Activated B cell treated with CpG ODN at 0.5 μM for 24 hours (primary cell): ENCODE measurements around the gene MALRD1. TPM values are rescaled to one million over a fixed set of nuclear protein-coding genes. Genes with fewer than 3 reads are reported as not detected.

ENCODE experiments used
- ATAC-seq: fragments of 200-7000 bp; cut with Tn5 transposase; one replicate; pipeline ENCODE4 v1.10.0; 2021; ENCODE audit warnings: low read depth, mild to moderate bottlenecking, moderate library complexity
- CTCF ChIA-PET: fragments of 350-600 bp; sonication (Branson Sonifier 250); formaldehyde crosslinking; loops from one replicate; lab custom pipeline; 2021; ENCODE audit warnings: antibody characterized with exemption; lab: Charles Lee
- POLR2A ChIA-PET: fragments of 350-600 bp; sonication (Branson Sonifier 250); formaldehyde crosslinking; loops from one replicate; lab custom pipeline; 2021; ENCODE audit warnings: antibody characterized with exemption; lab: Charles Lee
- DNase-seq: peaks from one replicate; pipeline ENCODE4 v3.0.0; 2022
- H3K27ac Mint-ChIP-seq: one replicate; pipeline ENCODE4 v1.8.0; 2020; ENCODE audit warnings: mixed read lengths
- H3K27me3 Mint-ChIP-seq: one replicate; pipeline ENCODE4 v1.8.0; 2021; ENCODE audit warnings: mixed read lengths
- H3K36me3 Mint-ChIP-seq: one replicate; pipeline ENCODE4 v1.8.0; 2021; ENCODE audit warnings: low read depth, mixed read lengths
- H3K4me1 Mint-ChIP-seq: one replicate; pipeline ENCODE4 v1.8.0; 2021; ENCODE audit warnings: mixed read lengths
- H3K4me3 Mint-ChIP-seq: one replicate; pipeline ENCODE4 v1.8.0; 2020; ENCODE audit warnings: mild to moderate bottlenecking, mixed read lengths
- H3K9me3 Mint-ChIP-seq: one replicate; pipeline ENCODE4 v1.8.0; 2020; ENCODE audit warnings: mixed read lengths
- intact Hi-C: fragments of 100-400 bp; cut with micrococcal nuclease; formaldehyde crosslinking; loops from one replicate; pipeline ENCODE4 v1.15.1; 2024
- total RNA-seq: library from RNA; stranded (reverse); gene quantifications from 2 replicates; pipeline ENCODE4 v1.2.3, GENCODE V29; 2022
- TF ChIP-seq, protein P1 (sequence below): fragments of 200-600 bp; IDR thresholded peaks from one replicate; pipeline ENCODE4 v1.8.0; 2022; ENCODE audit warnings: antibody characterized with exemption, mild to moderate bottlenecking

MALRD1 gene
- total RNA-seq, 1 donor from 2014 or later, result not detected

DNA sequence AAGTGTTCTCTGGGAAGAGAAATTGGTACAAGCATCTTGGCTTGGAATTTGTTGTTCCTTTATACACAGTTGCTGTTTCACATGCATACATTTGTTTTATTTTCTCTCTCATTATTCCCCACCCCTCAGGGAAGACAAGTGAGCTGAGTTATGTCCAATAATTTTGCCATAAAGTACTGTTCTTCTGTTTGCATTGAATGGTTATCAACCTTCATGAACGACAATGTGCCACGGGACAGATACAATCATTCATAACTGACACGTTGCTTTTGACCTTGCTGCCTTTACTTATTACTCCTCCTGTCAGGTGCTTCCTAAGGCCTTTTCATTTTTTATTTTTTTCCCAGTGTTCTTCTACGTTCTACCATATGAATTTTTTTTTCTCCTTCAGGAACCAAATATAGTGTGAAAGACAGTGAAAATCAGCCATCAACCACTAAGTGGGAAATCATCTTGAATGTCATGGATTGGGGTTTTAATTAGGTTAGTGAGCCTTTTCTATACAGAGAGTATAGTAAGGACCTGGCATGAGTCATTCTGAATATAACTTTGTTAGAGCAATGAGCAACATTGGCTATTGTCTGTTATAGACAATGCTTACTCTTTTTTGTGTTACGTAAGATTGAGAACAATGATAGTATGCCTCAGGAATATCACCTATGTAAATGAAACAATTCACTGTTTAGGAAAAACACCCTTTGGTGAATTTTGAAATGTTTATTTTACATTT is 383.2 kb downstream of the MALRD1 start:
- Mint-ChIP-seq H3K27ac (no peak overlapping the region), H3K4me3 (no peak overlapping the region), H3K9me3 (peaks cover 4% of the 10 kb centered on the region), H3K36me3 (no peaks in the 10 kb centered on the region), H3K4me1 (no peaks in the 10 kb centered on the region), H3K27me3 (no peaks in the 10 kb centered on the region)
- DNase-seq (no peak), ATAC-seq (no peak)
- POLR2A ChIA-PET, result no interaction called here
- TF ChIP-seq, protein P1, sequence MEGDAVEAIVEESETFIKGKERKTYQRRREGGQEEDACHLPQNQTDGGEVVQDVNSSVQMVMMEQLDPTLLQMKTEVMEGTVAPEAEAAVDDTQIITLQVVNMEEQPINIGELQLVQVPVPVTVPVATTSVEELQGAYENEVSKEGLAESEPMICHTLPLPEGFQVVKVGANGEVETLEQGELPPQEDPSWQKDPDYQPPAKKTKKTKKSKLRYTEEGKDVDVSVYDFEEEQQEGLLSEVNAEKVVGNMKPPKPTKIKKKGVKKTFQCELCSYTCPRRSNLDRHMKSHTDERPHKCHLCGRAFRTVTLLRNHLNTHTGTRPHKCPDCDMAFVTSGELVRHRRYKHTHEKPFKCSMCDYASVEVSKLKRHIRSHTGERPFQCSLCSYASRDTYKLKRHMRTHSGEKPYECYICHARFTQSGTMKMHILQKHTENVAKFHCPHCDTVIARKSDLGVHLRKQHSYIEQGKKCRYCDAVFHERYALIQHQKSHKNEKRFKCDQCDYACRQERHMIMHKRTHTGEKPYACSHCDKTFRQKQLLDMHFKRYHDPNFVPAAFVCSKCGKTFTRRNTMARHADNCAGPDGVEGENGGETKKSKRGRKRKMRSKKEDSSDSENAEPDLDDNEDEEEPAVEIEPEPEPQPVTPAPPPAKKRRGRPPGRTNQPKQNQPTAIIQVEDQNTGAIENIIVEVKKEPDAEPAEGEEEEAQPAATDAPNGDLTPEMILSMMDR, result no peak
- intact Hi-C loops, result no loop called here
- CTCF ChIA-PET, result no interaction called here

DNA sequence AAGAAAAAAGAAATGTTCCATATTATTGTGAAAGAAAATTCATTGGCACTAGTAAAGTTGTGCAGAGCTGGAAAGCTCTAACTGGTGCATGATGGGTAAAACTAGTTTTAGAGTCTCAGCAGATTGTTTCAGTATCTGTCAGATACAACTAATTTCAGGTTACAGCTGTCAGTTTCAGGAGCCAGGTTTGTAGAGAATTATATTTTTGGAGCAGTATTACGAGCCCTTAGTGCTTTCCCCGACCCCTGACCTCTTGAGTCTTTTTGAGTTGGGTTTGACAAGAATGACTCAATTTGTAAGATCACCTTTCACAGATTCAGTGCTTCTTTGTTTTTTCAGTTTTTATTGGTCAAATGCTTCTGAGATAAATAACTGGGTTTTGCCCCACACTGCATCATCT is 401.3 kb downstream of the MALRD1 start:
- ATAC-seq, result no peak

DNA sequence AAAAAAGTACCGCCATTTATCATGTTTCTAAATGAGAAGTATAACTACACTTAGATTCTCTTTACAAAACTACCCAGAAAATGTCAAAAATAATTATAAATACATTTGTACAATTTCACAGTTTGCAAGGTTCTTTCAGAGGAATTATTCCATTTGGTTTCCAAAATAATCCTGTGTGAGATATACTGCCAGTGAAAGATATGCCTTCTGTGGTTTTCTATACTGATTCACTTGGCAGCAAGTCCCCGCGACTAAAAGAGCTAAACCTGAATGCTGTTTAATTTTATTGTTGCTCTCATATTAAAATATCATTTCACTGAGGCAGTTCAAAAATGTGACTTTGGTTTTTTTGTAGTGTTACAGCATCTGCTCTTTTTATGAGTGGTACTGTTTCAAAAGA is 402.8 kb downstream of the MALRD1 start:
- TF ChIP-seq, protein P1, result no peak
- intact Hi-C loops, result no loop called here
- no peak overlapping the region for H3K4me3 Mint-ChIP-seq
- no peaks in the 10 kb centered on the region for H3K4me1 Mint-ChIP-seq
- H3K9me3 Mint-ChIP-seq, result peaks cover 5% of the 10 kb centered on the region
- DNase-seq (no peak), ATAC-seq (no peak)
- CTCF ChIA-PET, result no interaction called here
- no peaks in the 10 kb centered on the region for H3K36me3 Mint-ChIP-seq
- no peak overlapping the region for H3K27ac Mint-ChIP-seq
- no peaks in the 10 kb centered on the region for H3K27me3 Mint-ChIP-seq
- POLR2A ChIA-PET, result no interaction called here

More for the DNA sequence above, 401.3 kb downstream of the MALRD1 start:
- Mint-ChIP-seq H3K27ac (no peak overlapping the region), H3K36me3 (no peaks in the 10 kb centered on the region), H3K4me1 (no peaks in the 10 kb centered on the region), H3K4me3 (no peak overlapping the region), H3K27me3 (no peaks in the 10 kb centered on the region), H3K9me3 (peaks cover 5% of the 10 kb centered on the region)
- ChIA-PET POLR2A (no interaction called here), CTCF (no interaction called here)
- no peak for DNase-seq
- intact Hi-C loops, result no loop called here
- TF ChIP-seq, protein P1, result no peak

DNA sequence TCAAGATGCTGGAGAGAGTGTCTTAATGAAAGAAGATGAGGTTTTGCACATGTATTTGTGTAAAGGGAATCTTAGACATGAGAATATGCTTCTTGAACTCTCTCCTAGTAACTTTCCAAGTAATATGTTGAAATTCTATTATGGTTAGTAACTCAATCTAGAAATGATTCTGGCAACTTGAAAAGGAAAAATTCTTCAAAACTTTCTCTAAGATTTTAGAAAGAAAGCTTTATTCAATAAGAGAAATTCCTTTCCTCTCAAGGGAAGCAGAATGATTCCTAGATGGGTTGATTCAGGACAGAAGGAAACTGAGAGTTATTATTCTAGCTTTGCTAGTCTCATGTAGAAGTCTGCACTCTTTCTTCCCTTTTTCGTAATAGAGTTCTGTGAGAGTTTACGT is 403.3 kb downstream of the MALRD1 start:
- CTCF ChIA-PET, result no interaction called here
- H3K4me3 Mint-ChIP-seq, result no peak overlapping the region
- no peaks in the 10 kb centered on the region for H3K4me1 Mint-ChIP-seq

DNA sequence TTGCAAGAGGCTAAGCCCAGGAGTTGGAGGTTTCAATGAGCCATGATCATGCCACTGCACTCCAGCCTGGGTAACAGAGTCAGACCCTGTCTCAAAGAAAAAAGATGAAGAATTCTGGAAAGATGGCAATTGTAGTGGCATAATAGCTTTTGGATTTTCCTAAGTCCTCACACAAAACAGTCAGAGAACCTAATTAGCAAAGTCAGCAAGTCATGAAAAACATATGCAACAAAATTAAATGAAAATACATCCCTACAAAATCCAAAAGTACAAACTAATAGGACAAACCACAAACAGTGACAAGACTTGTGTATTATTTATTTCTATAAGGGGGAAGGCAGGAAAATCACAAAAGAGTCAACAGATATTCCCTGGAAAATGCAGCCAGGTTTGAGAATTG is 405.4 kb downstream of the MALRD1 start:
- Mint-ChIP-seq H3K4me1 (no peaks in the 10 kb centered on the region), H3K27me3 (no peaks in the 10 kb centered on the region), H3K9me3 (peaks cover 3% of the 10 kb centered on the region), H3K4me3 (no peak overlapping the region), H3K27ac (no peak overlapping the region), H3K36me3 (no peaks in the 10 kb centered on the region)
- intact Hi-C loops, result no loop called here
- CTCF ChIA-PET, result no interaction called here
- POLR2A ChIA-PET, result no interaction called here
- DNase-seq (no peak), ATAC-seq (no peak)
- TF ChIP-seq, protein P1, result no peak

More for the DNA sequence above, 403.3 kb downstream of the MALRD1 start:
- intact Hi-C loops, result no loop called here
- TF ChIP-seq, protein P1, result no peak
- DNase-seq (no peak), ATAC-seq (no peak)
- no peaks in the 10 kb centered on the region for H3K36me3 Mint-ChIP-seq
- H3K9me3 Mint-ChIP-seq, result peaks cover 5% of the 10 kb centered on the region
- H3K27me3 Mint-ChIP-seq, result no peaks in the 10 kb centered on the region
- POLR2A ChIA-PET, result no interaction called here
- no peak overlapping the region for H3K27ac Mint-ChIP-seq
